Thoracic aorta (tissue), 2 donors: ENCODE results near the gene CCDC87. TPM values are rescaled to one million over a fixed set of nuclear protein-coding genes. Genes with fewer than 3 reads are reported as not detected.
"Not testable (repeated sequence)": the region's sequence is repeated elsewhere in the genome, so short reads cannot be mapped to it uniquely, and the experiment has no call there.

Source experiments
- ATAC-seq: fragments of 150-250 bp; one replicate; pipeline ENCODE4 v1.8.0; 2017; ENCODE audit warnings: low read depth; ENCODE audit not compliant: insufficient number of reproducible peaks, low FRiP score
- DNase-seq: peaks from one replicate; pipeline ENCODE4 v3.0.0-alpha.2; 2020; ENCODE audit warnings: low spot score
- H3K27ac ChIP-seq, 2 donors: fragments of 200-600 bp; sonication (generic); 1 replicate in 1 of 2; 2 replicates in 1 of 2; pipeline ENCODE4 v1.5.1; 2016; ENCODE audit warnings: mild to moderate bottlenecking in 2 of 2, moderate library complexity in 2 of 2
- H3K27me3 ChIP-seq: fragments of 200-600 bp; sonication (generic); replicated peaks from 2 replicates; pipeline ENCODE4 v1.6.0; 2016; ENCODE audit warnings: mild to moderate bottlenecking; ENCODE audit not compliant: insufficient read depth
- H3K36me3 ChIP-seq: fragments of 200-600 bp; sonication (generic); one replicate; pipeline ENCODE4 v1.5.1; 2016
- H3K4me1 ChIP-seq, 2 donors: fragments of 200-600 bp; sonication (generic); 1 replicate in 1 of 2; 2 replicates in 1 of 2; pipeline versions ENCODE4 v1.5.1 to v1.6.0; 2016; ENCODE audit warnings: low read depth in 2 of 2, mild to moderate bottlenecking in 1 of 2; ENCODE audit not compliant: control insufficient read depth in 1 of 2
- H3K4me3 ChIP-seq: fragments of 200-600 bp; sonication (generic); 2 replicates; pipeline ENCODE4 v1.5.1; 2016; ENCODE audit warnings: mild to moderate bottlenecking
- H3K9me3 ChIP-seq: fragments of 200-600 bp; sonication (generic); 2 replicates; pipeline ENCODE4 v1.5.1; 2016
- total RNA-seq, 2 donors: library from RNA; depleted of rRNA; stranded (reverse); fragments of >200 nt; gene quantifications; one replicate each; pipeline versions ENCODE4 v1.1.0 to v1.2.3, GENCODE V29; 2016
- TF ChIP-seq, protein P1 (sequence below): fragments of 200-600 bp; sonication (generic); IDR thresholded peaks from one replicate; pipeline ENCODE4 v1.5.1; 2019; ENCODE audit warnings: antibody characterized with exemption

The CCDC87 gene, protein sequence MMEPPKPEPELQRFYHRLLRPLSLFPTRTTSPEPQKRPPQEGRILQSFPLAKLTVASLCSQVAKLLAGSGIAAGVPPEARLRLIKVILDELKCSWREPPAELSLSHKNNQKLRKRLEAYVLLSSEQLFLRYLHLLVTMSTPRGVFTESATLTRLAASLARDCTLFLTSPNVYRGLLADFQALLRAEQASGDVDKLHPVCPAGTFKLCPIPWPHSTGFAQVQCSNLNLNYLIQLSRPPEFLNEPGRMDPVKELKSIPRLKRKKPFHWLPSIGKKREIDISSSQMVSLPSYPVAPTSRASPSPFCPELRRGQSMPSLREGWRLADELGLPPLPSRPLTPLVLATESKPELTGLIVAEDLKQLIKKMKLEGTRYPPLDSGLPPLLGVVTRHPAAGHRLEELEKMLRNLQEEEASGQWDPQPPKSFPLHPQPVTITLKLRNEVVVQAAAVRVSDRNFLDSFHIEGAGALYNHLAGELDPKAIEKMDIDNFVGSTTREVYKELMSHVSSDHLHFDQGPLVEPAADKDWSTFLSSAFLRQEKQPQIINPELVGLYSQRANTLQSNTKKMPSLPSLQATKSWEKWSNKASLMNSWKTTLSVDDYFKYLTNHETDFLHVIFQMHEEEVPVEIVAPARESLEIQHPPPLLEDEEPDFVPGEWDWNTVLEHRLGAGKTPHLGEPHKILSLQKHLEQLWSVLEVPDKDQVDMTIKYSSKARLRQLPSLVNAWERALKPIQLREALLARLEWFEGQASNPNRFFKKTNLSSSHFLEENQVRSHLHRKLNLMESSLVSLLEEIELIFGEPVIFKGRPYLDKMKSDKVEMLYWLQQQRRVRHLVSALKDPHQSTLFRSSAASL
- total RNA-seq, result under 1 TPM in 1 of 2 donors, not detected in 1; 0.68 TPM

GRCh38 chr11:66592457-66593302 lies at the start of gene CCDC87, which contains the start of gene CCS:
CCDC87 (minus strand) TSS chr11:66593063; CDS start chr11:66593015, 48 bp downstream.
CCS (plus strand) TSS chr11:66593185; CDS start chr11:66593262, 77 bp downstream.
- DNase-seq, result peak; percentile 96
- Histone ChIP-seq H3K27me3 (no peaks in the 10 kb centered on the region), H3K4me3 (peak within 1 kb of the TSS; percentile 88), H3K36me3 (no peaks in the 10 kb centered on the region), H3K27ac (peak within 1 kb of the TSS; percentile 65 to 78), H3K4me1 (peaks cover 12 to 33% of the 10 kb centered on the region in 2 donors), H3K9me3 (no peaks in the 10 kb centered on the region)
- peak; percentile 89 for ATAC-seq
- TF ChIP-seq, protein P1, sequence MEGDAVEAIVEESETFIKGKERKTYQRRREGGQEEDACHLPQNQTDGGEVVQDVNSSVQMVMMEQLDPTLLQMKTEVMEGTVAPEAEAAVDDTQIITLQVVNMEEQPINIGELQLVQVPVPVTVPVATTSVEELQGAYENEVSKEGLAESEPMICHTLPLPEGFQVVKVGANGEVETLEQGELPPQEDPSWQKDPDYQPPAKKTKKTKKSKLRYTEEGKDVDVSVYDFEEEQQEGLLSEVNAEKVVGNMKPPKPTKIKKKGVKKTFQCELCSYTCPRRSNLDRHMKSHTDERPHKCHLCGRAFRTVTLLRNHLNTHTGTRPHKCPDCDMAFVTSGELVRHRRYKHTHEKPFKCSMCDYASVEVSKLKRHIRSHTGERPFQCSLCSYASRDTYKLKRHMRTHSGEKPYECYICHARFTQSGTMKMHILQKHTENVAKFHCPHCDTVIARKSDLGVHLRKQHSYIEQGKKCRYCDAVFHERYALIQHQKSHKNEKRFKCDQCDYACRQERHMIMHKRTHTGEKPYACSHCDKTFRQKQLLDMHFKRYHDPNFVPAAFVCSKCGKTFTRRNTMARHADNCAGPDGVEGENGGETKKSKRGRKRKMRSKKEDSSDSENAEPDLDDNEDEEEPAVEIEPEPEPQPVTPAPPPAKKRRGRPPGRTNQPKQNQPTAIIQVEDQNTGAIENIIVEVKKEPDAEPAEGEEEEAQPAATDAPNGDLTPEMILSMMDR, result peak; percentile 69

- Histone ChIP-seq H3K4me3 (peak overlapping the region; percentile 93), H3K4me1 (peaks cover 58 to 82% of the 10 kb centered on the region in 2 donors), H3K27me3 (no peaks in the 10 kb centered on the region), H3K36me3 (peaks cover 32% of the 10 kb centered on the region), H3K9me3 (no peaks in the 10 kb centered on the region), H3K27ac (no peak overlapping the region)
- DNase-seq, result no peak
- no peak for ATAC-seq
- TF ChIP-seq, protein P1, result no peak
These were observed 49.0 kb upstream of the CCDC87 start for GRCh38 chr11:66641834-66642233.

DNA sequence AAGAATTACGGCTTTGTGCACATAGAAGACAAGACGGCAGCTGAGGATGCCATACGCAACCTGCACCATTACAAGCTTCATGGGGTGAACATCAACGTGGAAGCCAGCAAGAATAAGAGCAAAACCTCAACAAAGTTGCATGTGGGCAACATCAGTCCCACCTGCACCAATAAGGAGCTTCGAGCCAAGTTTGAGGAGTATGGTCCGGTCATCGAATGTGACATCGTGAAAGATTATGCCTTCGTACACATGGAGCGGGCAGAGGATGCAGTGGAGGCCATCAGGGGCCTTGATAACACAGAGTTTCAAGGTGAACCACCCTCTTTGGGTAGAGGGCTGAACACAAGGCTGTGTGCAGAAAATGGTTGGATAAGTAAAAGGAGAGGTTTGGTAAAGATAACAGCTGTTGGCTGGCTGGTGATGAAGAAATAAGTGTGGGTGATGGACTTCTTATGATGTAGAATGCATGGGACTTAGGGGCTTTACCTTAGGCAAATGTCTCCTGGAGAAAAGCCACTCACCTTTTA lies 47.0 kb upstream of the CCDC87 start:
- peaks cover 52 to 71% of the 10 kb centered on the region in 2 donors for H3K4me1 ChIP-seq
- peak overlapping the region; percentile 93 for H3K4me3 ChIP-seq
- not testable (repeated sequence) for DNase-seq, ATAC-seq, H3K9me3 ChIP-seq, H3K27ac ChIP-seq, H3K27me3 ChIP-seq
- H3K36me3 ChIP-seq, result peaks cover 19% of the 10 kb centered on the region

DNA sequence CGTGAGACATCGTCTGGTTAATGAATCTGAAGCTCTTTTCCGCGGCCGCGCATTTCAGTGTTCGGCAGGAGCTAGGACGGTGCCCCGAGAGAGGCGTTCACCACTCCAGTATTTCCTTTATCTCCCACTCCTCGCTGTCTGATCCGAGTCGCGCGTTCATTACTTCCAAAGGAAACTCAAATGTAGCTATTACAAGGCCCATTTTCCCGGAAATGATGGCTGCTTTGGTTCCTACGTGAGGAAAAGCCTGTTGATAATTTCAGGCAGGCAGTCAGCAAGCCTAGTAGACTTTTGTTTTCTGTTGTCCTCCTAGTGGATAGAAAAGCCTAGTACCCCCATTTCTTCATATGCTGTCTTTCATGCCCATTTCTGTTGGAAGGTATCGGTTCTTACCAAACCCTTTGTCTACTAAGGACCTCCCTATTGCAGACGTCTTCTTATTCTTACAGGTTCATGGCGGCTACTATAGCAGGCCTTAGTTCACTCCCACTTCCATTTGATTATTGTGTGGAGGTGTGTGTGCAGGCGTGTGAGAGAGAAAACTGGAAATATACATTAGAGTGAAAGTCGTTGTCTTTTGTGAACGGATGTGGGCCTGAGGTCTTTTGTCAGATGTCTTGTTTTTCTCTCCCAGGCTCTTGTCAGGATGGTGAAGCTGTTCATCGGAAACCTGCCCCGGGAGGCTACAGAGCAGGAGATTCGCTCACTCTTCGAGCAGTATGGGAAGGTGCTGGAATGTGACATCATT lies 46.4 kb upstream of the CCDC87 start:
- peak overlapping the region; percentile 75 to 77 for H3K27ac ChIP-seq
- peak overlapping the region; percentile 93 for H3K4me3 ChIP-seq
- H3K4me1 ChIP-seq, result peaks cover 47 to 65% of the 10 kb centered on the region in 2 donors
- no peak for ATAC-seq
- H3K36me3 ChIP-seq, result peaks cover 14% of the 10 kb centered on the region
- DNase-seq, result no peak
- TF ChIP-seq, protein P1, result no peak
- no peaks in the 10 kb centered on the region for H3K27me3 ChIP-seq
- no peaks in the 10 kb centered on the region for H3K9me3 ChIP-seq
